ENCODE measurements around the gene CLEC18A. TPM values are rescaled to one million over a fixed set of nuclear protein-coding genes. Genes with fewer than 3 reads are reported as not detected.
A peak's percentile ranks its signal among the peaks of the same experiment; 100 is the strongest.

Gene CLEC18A
- total and polyA plus RNA-seq, 2 experiments from 2014 or later = 0.13 to 0.90 TPM

DNA sequence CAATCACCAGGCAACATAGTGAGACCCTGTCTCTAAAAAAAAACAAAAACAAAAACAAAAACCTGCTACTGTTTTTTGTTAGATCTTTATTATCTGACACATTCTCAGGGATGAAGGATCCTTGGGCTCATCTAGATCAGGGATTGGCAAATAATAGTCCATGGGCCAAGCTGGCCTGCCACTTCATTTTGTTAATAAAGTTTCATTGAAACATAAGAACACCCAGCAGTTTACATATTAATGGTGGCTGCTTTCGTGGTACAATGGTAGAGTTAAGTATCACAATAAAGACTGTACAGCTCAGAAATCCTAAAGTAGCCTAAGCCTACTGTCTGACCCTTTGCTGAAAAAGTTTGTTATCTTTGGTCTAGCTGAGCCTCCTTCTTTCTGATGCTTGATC, 32.9 kb upstream of the CLEC18A start:
- Histone ChIP-seq H3K27me3 (ENCODE audit: insufficient read depth) (no peaks in the 10 kb centered on the region), H4K20me1 (replicated peaks; ENCODE audit: insufficient read depth) (no peaks in the 10 kb centered on the region), H3K27ac (ENCODE audit: low read depth) (peak overlapping the region; percentile 72), H3K4me3 (no peak overlapping the region), H2AFZ (no peak overlapping the region), H3K36me3 (ENCODE audit: insufficient read depth) (no peaks in the 10 kb centered on the region), H3K9me2 (ENCODE audit: insufficient read depth) (peaks cover 3% of the 10 kb centered on the region; the same call in 1 of the 2 replicates), H3F3A (replicated peaks; ENCODE audit: low read depth) (peaks cover 8% of the 10 kb centered on the region; the same call in 1 of the 2 replicates), H3K4me1 (ENCODE audit: insufficient read depth) (peaks cover 7% of the 10 kb centered on the region), H3K4me2 (no peak overlapping the region), H3K79me2 (replicated peaks; ENCODE audit: insufficient read depth) (no peaks in the 10 kb centered on the region)
- TF ChIP-seq CREB1 (CRISPR knock-in tag; IDR thresholded peaks at IDR 0.05; ENCODE audit: low read depth) (no peak), NANOG (IDR thresholded peaks at IDR 0.05; ENCODE audit: borderline replicate concordance) (no peak), POLR2AphosphoS5 (IDR thresholded peaks at IDR 0.05; ENCODE audit: low read depth) (no peak), ZNF331 (CRISPR knock-in tag; IDR thresholded peaks at IDR 0.05; ENCODE audit: low read depth) (no peak), JUNB (IDR thresholded peaks at IDR 0.05; ENCODE audit: unreplicated experiment) (no peak), ZNF114 (CRISPR knock-in tag; IDR thresholded peaks at IDR 0.05) (no peak), EZH2phosphoT487 (IDR thresholded peaks at IDR 0.05; ENCODE audit: unreplicated experiment) (no peak), STAT1 (IDR thresholded peaks at IDR 0.05; ENCODE audit: unreplicated experiment) (no peak), EZH2 (IDR thresholded peaks at IDR 0.05; ENCODE audit: low read depth, unreplicated experiment) (no peak)
- TF ChIP-seq, protein P1, sequence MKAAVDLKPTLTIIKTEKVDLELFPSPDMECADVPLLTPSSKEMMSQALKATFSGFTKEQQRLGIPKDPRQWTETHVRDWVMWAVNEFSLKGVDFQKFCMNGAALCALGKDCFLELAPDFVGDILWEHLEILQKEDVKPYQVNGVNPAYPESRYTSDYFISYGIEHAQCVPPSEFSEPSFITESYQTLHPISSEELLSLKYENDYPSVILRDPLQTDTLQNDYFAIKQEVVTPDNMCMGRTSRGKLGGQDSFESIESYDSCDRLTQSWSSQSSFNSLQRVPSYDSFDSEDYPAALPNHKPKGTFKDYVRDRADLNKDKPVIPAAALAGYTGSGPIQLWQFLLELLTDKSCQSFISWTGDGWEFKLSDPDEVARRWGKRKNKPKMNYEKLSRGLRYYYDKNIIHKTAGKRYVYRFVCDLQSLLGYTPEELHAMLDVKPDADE (IDR thresholded peaks at IDR 0.05) = no peak
- no peak for DNase-seq (ENCODE audit: low spot score)
- H3K36me3 Mint-ChIP-seq (ENCODE audit: low read depth) = no peaks in the 10 kb centered on the region
- H3K27me3 Mint-ChIP-seq (ENCODE audit: insufficient read depth, low read depth, poor library complexity) = peaks cover 5% of the 10 kb centered on the region
- H3K4me3 Mint-ChIP-seq = no peak overlapping the region
- H3K4me1 Mint-ChIP-seq = peaks cover 16% of the 10 kb centered on the region
- ATAC-seq = no peak
- H3K27ac Mint-ChIP-seq = peak overlapping the region; percentile 65
- H3K9me3 Mint-ChIP-seq = no peaks in the 10 kb centered on the region

DNA sequence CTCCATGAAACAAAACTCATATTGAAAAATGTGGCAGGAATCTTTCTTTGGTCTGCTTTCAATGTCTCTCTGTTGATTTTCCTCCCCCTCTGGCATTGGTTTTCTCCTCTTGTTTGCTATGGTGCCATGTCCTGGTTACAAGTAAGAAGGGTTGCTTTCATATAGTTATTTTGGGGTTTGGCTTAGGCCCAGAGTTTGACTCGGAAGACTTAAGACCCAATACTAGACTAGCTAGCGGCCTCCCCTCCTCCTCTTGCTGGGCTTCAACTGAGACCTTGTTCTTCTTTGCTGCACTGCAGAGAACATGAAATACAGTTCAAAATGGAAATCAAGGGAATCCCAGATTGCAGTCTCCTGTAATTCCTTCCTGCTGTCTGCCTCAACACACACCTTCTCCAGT, 30.0 kb upstream of the CLEC18A start:
- peaks cover 6% of the 10 kb centered on the region for H3K36me3 Mint-ChIP-seq (ENCODE audit: low read depth)
- no peak for TF ChIP-seq ZNF331 (CRISPR knock-in tag; IDR thresholded peaks at IDR 0.05; ENCODE audit: low read depth)
- TF ChIP-seq NANOG (IDR thresholded peaks at IDR 0.05; ENCODE audit: borderline replicate concordance) = no peak
- H3K27me3 ChIP-seq (ENCODE audit: insufficient read depth) = no peaks in the 10 kb centered on the region
- no peak overlapping the region for H3K4me3 Mint-ChIP-seq
- DNase-seq (ENCODE audit: low spot score) (no peak), ATAC-seq (no peak)
- H3K4me3 ChIP-seq = no peak overlapping the region
- H3K4me1 ChIP-seq (ENCODE audit: insufficient read depth) = peaks cover 15% of the 10 kb centered on the region
- no peaks in the 10 kb centered on the region for H3K9me2 ChIP-seq (ENCODE audit: insufficient read depth)
- H3K79me2 ChIP-seq (replicated peaks; ENCODE audit: insufficient read depth) = no peaks in the 10 kb centered on the region
- no peaks in the 10 kb centered on the region for H3K36me3 ChIP-seq (ENCODE audit: insufficient read depth)
- H3K9me3 Mint-ChIP-seq = no peaks in the 10 kb centered on the region
- no peak overlapping the region for H3K27ac Mint-ChIP-seq
- H3F3A ChIP-seq (replicated peaks; ENCODE audit: low read depth) = peaks cover 8% of the 10 kb centered on the region; the same call in 1 of the 2 replicates
- H3K27ac ChIP-seq (ENCODE audit: low read depth) = 0 out of 2 replicates have a peak overlapping the region, but pooled peaks have one; percentile 55
- peaks cover 2% of the 10 kb centered on the region for H3K27me3 Mint-ChIP-seq (ENCODE audit: insufficient read depth, low read depth, poor library complexity)
- no peaks in the 10 kb centered on the region for H4K20me1 ChIP-seq (replicated peaks; ENCODE audit: insufficient read depth)
- H3K4me1 Mint-ChIP-seq = peaks cover 33% of the 10 kb centered on the region
- H3K4me2 ChIP-seq = no peak overlapping the region
- H2AFZ ChIP-seq = no peak overlapping the region

DNA sequence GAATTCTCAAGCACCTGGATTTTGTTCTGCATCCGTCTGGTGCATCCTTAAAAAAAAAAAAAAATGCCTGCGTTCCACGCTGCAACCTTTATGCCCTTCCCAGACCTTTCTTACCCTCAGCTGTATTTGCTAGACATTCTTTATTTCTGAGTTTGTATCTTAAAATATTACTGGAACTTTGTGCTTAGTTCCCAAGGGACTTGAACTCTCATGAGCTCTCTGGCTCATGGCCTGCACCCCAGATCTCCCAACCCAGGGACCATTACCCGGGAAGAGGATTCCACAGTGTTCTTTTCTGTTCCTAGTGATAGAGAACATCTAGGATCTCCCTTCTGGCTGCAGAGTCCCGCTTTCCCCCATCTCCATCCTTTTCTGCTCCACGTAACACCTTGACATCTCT, 28.9 kb upstream of the CLEC18A start:
- H3K27me3 ChIP-seq (ENCODE audit: insufficient read depth) = no peaks in the 10 kb centered on the region
- peaks cover 12% of the 10 kb centered on the region for H3K4me1 ChIP-seq (ENCODE audit: insufficient read depth)
- H3K4me2 ChIP-seq = no peak overlapping the region
- Mint-ChIP-seq H3K4me3 (no peak overlapping the region), H3K27me3 (ENCODE audit: insufficient read depth, low read depth, poor library complexity) (peaks cover 2% of the 10 kb centered on the region), H3K27ac (no peak overlapping the region), H3K4me1 (peaks cover 38% of the 10 kb centered on the region), H3K9me3 (no peaks in the 10 kb centered on the region), H3K36me3 (ENCODE audit: low read depth) (peaks cover 7% of the 10 kb centered on the region)
- DNase-seq (ENCODE audit: low spot score) (no peak), ATAC-seq (no peak)
- no peaks in the 10 kb centered on the region for H4K20me1 ChIP-seq (replicated peaks; ENCODE audit: insufficient read depth)
- no peaks in the 10 kb centered on the region for H3K36me3 ChIP-seq (ENCODE audit: insufficient read depth)
- no peak overlapping the region for H3K4me3 ChIP-seq
- no peaks in the 10 kb centered on the region for H3K79me2 ChIP-seq (replicated peaks; ENCODE audit: insufficient read depth)
- H2AFZ ChIP-seq = no peak overlapping the region
- H3K9me2 ChIP-seq (ENCODE audit: insufficient read depth) = no peaks in the 10 kb centered on the region
- H3F3A ChIP-seq (replicated peaks; ENCODE audit: low read depth) = peaks cover 4% of the 10 kb centered on the region; the same call in 1 of the 2 replicates
- TF ChIP-seq NANOG (IDR thresholded peaks at IDR 0.05; ENCODE audit: borderline replicate concordance) (no peak), STAT1 (IDR thresholded peaks at IDR 0.05; ENCODE audit: unreplicated experiment) (no peak)
- no peak overlapping the region for H3K27ac ChIP-seq (ENCODE audit: low read depth)
